OCI-LY3 (cell line): Measurements from ENCODE around the gene KLLN.

Source experiments
- EZH2phosphoT487 ChIP-seq: fragments of 200-600 bp; shearing (Covaris generic); IDR thresholded peaks from 2 replicates; pipeline ENCODE4 v1.6.1; 2018; ENCODE audit warnings: antibody characterized with exemption, mixed run types, low read depth
- TF ChIP-seq, protein P1 (sequence below): fragments of 200-600, 300-600 bp; sonication (generic); IDR thresholded peaks from 2 replicates; pipeline ENCODE4 v1.5.1; 2014; ENCODE audit warnings: antibody characterized with exemption, low read length, low read depth

DNA sequence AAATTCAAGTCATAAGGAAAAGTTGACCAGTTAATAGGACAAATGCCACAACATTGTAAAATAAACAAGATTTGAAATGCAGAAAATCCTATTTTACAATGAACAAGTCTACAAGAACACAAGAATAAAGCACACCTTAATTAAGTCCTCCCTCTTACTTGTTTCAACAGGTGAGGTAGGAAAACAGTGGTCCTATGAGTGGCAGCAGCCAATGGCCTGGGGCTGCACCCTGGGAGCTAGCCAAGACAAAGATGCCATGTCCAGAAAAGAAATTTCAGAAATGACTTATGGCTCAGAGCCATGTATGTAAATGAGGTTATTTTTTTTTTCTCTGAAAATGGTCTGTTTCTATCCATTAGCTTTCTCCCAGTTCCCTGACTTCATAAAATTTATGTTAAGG, 14.3 kb downstream of the KLLN start:
- TF ChIP-seq, protein P1, sequence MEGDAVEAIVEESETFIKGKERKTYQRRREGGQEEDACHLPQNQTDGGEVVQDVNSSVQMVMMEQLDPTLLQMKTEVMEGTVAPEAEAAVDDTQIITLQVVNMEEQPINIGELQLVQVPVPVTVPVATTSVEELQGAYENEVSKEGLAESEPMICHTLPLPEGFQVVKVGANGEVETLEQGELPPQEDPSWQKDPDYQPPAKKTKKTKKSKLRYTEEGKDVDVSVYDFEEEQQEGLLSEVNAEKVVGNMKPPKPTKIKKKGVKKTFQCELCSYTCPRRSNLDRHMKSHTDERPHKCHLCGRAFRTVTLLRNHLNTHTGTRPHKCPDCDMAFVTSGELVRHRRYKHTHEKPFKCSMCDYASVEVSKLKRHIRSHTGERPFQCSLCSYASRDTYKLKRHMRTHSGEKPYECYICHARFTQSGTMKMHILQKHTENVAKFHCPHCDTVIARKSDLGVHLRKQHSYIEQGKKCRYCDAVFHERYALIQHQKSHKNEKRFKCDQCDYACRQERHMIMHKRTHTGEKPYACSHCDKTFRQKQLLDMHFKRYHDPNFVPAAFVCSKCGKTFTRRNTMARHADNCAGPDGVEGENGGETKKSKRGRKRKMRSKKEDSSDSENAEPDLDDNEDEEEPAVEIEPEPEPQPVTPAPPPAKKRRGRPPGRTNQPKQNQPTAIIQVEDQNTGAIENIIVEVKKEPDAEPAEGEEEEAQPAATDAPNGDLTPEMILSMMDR = no peak
- TF ChIP-seq EZH2phosphoT487 = no peak
